OCI-M1 (cell line): ENCODE data around the gene PTBP3.
"Not testable (repeated sequence)": the region's sequence is repeated elsewhere in the genome, so short reads cannot be mapped to it uniquely, and the experiment has no call there.

Experiments
- DNase-seq: peaks from one replicate; lab custom pipeline; 2025; lab: John Stamatoyannopoulos, UW

The PTBP3 gene

DNA sequence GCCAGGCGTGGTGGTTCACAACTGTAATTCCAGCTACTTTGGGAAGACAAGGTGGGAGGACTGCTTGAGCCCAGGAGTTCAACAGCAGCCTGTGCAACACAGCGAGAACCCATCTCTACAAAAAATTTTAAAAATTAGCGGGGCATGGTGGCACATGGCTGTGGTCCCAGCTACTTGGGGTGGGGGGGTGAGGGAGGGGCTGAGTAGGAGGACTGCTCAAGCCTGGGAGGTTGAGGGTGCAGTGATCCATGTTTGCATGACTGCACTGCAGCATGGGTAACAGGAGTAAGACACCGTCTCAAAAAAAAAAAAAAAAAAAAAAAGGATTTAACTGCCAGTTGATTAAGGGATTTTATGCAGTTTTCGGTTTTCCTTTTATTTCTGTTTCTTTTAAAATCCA is 65.0 kb downstream of the PTBP3 start:
- DNase-seq: no peak

DNA sequence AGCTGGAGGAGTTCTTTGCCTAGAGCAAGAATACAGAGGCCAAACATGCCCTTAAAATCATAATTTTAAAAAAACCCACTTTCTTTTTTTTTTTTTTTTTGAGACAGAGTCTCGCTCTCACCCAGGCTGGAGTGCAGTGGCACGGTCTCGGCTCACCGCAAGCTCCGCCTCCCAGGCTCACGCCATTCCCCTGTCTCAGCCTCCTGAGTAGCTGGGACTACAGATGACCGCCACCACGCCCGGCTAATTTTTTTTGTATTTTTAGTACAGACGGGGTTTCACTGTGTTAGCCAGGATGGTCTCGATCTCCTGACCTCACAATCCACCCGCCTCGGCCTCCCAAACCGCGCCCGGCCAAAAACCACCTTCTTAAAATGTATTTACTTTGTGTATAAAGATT is 66.3 kb downstream of the PTBP3 start:
- DNase-seq: not testable (repeated sequence)

DNA sequence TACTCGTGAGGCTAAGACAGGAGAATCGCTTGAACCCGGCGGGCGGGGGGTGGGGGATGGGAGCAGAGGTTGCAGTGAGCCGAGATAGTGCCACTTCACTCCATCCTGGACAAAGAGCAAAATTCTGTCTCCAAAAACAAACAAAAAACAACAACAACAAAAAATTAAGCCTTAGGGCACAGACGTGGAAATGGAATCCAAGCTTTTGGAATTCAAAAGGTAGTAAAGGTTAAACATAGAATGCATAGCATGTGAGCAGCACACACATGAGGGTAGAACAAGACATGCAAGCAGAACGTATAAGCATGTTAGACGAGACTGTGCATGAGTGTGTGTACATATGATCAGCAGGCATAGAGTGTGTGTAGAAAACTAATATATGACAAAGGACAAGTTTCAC is 68.0 kb downstream of the PTBP3 start:
- DNase-seq: no peak

DNA sequence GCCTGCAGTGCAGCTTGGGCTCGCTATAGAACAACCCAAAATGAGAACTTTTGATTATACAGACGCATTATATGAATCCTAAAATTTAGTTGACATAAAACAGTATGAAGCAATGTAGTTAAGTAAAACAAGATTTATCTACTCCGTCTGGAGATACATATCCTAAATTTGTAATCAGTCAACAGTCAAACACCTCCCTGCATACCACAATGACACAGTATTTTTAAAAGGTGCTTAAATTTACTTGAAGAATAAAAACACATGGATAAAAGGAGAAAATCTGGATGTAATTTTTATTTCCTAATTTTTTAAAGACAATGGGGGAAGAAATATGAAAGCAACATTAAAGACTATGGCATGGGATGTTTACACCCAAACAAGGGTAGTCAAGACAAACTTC is 70.8 kb downstream of the PTBP3 start:
- no peak for DNase-seq

DNA sequence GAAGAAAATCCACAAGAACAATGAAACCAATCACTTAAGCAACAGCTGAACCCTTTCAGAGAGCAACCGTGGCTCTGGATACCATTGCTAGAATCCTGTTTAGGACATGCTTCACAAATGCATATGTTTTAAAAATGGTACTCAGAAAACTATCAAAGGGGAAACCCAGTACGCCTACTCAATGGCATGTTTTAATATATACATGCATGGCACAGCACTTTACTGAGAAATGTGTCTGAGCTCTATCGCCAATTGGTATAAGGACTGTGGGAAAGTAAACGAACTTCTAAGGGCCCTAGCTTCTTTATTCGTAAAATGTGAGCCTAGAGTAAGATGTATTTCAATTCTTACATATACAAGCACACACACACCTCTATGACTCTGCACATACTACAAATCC is 72.3 kb downstream of the PTBP3 start:
- DNase-seq: no peak

DNA sequence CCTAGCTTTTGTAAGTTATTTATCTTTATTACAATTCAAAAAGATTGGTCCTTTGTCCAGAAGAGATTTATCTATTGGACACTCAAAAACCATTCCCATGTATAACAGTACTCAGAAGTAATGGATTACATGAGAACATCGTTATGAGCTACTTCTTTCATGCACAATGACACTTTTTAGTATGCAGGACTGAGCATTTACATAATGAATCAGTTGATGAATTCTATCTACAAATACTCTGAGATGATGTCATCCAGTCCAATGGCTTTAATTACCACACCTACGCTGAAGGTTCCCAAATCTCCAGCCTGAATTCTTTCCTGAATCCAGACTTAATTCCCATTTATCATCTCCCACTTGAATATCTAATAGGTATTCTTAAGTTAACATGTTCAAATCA is 75.3 kb downstream of the PTBP3 start:
- DNase-seq: no peak

DNA sequence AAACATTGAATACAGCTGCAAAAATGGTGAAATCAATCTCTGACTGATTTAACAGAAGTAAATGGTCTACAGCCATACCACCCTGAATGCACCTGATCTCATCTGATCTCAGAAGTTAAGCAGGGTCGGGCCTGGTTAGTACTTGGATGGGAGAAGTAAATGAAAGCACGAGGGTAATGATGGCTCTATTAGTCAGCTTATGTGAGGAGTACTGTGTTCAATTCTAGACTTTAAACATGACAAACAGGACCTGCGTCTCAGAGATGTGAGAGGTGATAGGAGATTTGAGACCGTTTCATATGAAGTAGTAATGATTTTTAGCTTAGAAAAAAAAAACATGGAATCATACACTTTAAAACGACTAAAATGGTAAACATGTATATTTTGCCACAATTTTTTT is 81.2 kb downstream of the PTBP3 start:
- DNase-seq: no peak

DNA sequence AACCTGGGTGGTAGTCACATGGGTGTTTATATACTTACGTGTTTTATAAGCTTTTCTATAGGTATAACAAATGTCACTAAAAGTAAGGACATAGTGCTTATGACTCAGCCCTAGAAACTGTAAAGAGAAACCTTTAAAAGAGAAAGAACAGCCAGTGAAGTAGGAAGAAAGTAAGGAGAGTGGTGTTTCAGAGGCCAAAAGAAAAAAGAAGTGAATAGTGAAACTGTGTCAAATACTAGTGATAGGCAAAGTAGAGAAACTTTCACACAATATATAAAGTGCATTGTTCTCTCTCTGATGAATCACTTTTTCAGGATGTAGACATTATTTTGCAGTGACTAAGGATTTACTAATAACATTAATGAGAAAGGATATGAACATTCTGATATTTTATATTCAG is 84.1 kb downstream of the PTBP3 start:
- peak; percentile 19 for DNase-seq

DNA sequence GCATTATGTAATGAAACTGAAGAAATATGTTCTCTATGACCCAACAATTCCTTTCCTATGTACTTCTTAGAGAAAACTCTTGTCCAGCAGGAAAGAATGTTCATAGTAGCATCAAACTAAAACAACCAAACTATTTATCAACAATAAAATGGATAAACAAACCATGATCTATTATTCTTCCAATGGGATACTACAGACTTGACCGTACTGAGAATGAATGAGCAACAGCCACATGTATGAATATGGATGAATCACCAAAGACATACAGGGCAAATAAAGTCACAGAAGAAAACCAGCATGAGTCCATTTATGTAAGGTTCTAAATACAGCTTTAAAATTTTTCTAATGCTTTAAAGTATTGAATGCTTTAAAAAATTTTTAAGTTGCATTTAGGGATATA is 84.7 kb downstream of the PTBP3 start:
- no peak for DNase-seq

DNA sequence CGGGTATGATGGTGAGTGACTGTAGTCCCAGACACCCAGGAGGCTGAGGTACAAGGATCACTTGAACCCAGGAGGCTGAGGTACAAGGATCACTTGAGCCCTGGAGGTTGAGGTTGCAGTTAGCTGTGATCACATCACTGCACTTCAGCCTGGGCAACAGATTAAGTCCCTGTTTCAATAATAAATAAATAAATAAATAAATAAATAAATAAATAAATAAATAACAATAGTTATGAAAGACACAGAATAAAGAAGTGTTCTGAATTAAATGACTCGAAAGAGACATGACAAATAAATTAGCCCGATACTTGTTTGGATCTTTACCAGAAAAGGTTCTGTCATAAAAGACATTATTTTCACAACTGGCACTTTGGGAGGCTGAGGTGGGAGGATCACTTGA is 86.3 kb downstream of the PTBP3 start:
- no peak for DNase-seq

DNA sequence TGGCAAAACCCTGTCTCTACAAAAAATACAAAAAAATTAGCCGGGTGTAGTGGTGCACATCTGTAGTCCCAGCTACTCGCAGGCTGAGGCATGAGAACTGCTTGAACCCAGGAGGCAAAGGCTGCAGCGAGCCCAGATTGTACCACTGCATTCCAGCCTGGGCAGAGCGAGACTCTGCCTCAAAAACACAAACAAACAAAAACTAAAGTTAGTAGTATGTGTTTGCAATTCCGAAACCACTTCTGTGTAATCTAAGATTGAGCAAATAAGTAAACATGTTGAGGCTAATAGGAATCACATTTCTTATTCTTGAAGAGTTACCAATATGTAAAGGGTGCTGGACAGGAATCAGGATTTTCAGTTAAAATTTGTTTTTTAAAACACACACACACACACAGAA is 88.3 kb downstream of the PTBP3 start:
- no peak for DNase-seq

DNA sequence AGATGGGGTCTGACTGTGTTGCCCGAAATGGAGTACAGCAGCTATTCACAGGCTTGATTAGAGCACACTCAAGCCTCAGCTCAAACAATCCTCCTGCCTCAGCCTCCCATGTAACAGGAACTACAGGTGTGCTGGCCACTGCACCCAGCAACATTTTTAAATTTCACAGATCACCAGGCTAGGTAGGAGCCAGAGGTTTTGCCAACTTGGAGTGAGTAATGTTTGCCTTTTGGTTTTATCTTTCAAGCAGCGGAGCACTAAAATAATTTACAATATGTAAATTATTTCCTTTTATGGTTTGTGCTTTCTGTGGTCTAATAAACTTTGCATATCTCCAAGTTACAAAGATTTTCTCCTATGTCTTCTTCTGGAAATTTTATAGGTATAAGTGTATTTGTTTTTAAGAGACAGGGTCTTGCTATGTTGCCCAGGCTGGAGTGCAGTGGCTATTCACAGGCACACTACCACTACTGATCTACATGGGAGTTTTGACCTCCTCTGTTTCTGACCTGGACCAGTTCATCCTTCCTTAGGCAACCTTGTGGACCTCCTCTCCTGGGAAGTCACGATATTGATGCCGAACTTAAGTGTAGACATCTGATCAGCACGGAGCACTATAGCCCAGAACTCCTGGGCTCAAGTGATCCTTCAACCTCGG is 91.1 kb downstream of the PTBP3 start:
- no peak for DNase-seq

DNA sequence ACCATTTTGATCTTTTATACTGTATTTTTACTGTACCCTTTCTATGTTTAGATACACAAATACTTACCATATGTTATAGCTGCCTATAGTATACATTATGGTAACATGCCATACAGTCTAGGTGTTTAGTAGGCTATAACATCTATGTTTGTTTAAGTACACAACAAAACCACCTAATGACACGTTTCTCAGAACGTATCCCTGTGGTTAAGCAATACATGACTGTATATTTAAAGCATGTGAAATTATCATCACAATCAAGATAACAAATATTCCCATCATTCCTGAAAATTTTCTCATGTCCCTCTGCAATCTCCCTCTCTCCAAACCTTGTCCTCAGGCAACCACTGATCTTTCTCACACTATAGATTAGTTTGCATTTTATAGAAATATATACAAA is 91.9 kb downstream of the PTBP3 start:
- no peak for DNase-seq

DNA sequence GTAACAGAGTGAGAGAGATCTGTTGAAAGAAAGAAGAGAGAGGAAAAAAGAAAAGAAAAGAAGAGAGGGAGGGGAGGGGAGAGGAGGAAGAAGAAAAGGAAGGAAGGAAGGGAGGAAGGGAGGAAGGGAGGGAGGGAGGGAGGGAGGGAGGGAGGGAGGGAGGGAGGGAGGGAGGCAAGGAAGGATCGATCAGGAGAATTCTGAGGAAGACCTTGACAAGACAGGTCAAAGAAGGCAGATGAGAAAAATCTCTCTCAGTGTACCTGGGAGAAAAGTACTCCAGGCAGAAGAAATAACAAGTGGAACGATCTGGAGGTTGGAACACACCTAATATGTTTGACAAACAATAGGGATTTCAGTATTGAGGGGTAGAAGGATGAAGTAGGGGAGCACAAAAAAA is 93.7 kb downstream of the PTBP3 start:
- DNase-seq: no peak

DNA sequence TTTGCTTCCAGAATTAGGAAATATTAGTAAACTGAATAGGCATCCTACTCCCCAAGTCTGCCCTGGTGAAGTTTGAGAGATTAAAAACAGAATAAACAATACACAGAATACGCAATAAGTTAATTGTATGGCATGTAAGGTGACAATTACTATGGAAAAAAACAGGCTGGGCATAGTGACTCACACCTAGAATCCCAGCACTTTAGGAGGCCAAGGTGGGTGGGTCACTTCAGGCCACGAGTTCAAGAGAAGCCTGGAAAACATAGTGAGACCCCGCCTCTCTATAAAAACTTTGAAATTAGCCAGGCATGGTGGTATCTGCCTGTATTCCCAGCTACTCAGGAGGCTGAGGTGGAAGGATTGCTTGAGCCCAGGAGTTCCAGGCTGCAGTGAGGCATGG is 94.1 kb downstream of the PTBP3 start:
- no peak for DNase-seq

DNA sequence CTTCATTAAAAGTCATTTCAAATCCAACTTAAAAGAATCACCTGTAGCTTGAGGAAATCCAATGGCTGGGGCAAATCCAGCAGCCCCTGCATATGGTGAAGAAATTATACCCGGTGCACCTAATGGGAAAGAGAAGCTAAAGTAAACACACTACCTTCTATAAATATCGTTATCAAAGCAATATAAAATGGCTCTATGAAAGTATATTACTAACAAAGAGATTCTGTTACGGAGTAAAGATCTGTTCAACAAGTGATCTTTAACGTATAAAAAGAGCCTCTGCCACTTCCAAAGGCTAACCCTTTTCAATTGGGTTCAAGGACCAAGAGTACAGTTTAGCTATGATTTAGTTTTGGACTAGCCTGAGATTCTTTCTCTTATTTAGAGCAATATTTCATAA is 98.6 kb downstream of the PTBP3 start:
- no peak for DNase-seq

DNA sequence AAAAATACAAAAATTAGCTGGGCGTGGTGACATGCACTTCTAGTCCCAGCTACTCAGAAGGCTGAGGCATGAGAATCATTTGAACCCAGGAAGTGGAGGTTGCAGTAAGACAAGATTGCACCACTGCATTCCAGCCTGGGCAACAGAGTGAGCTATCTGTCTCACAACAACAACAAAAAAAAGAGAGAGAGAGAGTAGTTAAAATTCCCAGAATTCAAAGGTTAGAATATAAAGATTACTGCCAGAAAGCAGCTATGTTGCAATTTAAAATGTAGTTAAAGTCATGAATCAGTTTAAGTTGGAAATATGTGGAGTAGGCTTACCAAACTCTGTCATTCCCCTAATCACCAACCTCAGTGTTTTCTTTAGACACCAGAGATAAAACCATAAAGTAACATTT is 99.7 kb downstream of the PTBP3 start:
- DNase-seq: peak; percentile 36

DNA sequence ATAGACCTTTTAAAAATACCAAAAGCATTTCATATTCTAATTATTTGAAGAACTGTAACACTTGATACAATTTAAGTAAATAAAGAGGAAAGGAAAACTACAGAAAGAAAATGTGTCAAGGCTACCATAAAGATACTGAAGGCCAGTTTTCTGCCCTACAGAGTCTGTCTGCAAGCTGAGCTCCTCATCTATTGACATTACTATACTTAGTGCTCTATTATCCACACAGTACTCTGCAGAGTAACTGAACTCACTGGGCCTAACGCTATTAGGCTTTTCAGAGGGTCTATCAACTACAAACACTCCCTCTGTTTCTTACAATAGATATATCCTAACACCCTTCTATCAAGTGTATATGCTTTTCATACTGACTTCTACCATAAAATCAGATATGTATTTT is 101.2 kb downstream of the PTBP3 start:
- no peak for DNase-seq

DNA sequence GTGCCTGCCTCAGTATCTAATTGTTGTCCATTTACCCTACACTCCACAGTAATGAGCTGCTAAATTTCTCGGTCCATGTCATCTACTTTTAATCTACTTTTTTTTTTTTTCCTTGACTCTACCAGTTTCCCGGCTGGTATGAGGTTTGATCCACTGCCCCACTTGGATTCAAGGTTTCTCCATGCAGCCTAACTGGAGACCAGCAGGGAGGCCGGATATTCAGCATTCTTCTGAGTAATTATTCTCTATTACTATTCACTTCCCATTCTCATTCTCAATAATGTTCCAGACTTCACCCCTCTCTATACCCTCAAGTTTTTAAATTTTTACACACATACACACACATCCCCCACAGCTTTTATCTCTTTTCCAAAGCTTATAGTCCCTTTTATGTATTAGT is 107.3 kb downstream of the PTBP3 start:
- no peak for DNase-seq

DNA sequence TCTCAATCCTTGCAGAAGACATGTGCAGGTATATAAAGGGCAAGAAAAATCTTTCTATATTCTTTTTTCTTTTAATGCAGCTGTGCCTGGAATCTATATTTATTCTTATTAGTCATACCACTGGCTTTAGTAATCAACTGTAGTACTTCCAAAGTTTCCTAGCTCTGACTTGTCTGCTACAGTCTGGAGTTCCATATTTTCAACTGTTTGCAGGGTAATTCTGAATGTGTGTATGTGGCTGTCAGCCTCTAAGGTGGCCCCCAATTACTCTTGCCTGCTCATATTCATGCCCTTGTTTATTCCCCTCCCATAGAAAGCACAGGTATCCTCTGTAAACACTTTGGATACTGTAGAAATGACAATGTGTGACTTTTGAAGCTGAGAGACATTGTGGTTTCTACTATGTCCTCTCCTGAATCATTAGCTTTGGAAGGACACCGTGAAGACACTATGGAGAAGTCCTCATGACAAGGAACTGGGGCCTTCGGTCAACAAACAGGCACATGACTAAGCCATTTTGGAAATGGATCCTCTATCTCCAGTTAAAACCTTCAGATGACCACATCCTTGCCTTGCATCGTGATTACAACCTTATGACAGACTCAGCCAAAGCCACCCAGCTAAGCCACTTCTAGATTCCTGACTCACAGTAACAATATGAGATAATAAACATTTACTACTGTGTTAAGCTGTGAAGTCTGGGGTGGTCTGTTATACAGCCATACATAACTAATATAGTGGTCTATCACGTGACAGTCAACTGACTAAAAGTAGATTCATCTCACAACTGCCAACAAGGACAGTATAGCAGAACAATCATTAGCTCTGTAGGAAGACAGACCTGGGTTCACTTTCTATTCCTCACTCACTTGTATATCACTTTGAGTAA is 108.8 kb downstream of the PTBP3 start:
- DNase-seq: peak; percentile 93

DNA sequence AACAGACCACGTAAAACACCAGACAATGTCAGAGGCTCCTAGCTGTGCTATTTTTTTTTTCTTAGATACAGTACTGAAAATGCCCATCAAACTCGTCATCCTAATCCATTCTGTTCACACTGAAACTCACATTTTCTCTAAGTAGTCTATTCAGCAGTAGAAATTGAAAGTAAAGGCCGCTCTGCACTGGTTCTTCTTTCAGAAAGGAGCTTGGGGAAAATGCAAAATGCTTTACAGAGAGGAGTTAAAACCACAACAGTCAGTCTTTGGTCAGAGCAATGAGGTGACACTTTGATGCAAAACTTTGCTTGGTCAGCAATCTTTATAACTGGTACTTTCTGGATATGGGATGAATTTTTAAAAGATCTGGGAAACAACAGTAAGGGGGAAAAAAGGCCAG is 114.5 kb downstream of the PTBP3 start:
- DNase-seq: peak; percentile 25

DNA sequence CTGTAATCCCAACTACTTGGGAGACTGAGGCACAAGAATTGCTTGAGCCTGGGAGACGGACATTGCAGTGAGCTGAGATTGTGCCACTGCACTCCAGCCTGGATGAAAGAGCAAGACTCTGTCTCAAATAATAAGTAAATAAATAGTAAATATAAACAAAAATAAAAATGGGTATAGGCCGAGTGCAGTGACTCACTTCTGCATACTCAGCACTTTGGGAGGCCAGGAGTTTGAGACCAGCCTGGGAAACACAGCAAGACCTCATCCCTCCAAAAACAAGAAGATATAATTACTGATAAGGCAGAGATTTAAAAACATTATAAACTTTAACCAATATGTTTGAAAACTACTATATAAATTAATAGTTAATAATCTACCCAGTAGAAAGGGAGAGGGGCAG is 120.5 kb downstream of the PTBP3 start:
- DNase-seq: no peak

DNA sequence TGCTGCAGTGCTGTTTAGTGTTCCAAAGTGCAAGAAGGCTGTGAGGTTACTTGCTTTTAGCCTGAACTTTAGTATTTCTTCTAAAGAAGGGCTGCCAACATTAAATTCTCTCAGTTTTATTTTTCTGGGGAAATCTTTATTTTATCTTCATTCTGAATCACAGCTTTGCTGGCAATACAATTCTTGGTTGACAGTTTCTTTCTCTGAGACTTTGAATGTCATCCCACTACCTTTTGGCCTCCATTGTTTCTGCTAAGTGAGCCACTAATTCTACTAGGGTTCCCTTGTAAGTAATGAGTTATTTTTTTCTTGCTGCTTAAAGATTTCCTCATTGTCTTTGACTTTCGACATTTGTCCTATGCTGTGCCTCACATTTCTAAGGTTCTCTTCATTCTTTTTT is 126.0 kb downstream of the PTBP3 start:
- DNase-seq: no peak

DNA sequence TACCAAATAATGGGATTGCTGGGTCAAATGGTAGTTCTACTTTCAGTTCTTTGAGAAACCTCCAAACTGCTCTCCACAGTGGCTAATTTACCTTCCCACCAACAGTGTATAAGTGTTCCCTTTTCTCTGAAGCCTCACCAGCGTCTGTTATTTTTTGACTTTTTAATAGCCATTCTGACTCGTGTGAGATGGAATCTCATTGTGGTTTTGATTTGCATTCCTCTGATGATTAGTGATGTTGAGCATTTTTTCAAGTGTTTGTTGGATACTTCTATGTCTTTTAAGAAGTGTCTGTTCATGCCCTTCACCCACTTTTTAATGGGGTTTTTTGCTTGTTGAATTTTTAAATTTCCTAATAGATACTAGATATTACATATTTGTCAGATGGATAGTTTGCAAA is 129.9 kb downstream of the PTBP3 start:
- no peak for DNase-seq
